Gastrocnemius medialis (tissue), 4 donors: Measurements from ENCODE around the gene OXCT1. TPM values are rescaled to one million over a fixed set of nuclear protein-coding genes. Genes with fewer than 3 reads are reported as not detected.

Experiments used
- ATAC-seq, 2 donors: fragments of 150-250 bp; one replicate each; pipeline ENCODE4 v1.9.1; 2016
- DNase-seq, 2 donors: peaks; one replicate each; pipeline ENCODE4 v3.0.0-alpha.2; 2019
- H3K27ac ChIP-seq, 4 donors: fragments of 200-600 bp; sonication (generic); 1 replicate in 1 of 4; 2 replicates in 3 of 4; pipeline ENCODE4 v1.5.1; 2016 to 2018; ENCODE audit warnings: mild to moderate bottlenecking in 2 of 4, moderate library complexity in 1 of 4
- H3K27me3 ChIP-seq, 3 donors: fragments of 200-600 bp; sonication (generic) in 2 of 3; 1 replicate in 1 of 3; 2 replicates in 2 of 3; pipeline versions ENCODE4 v1.5.1 to v1.6.0; 2016 to 2019; ENCODE audit warnings: mild to moderate bottlenecking in 1 of 3, moderate library complexity in 1 of 3
- H3K36me3 ChIP-seq, 2 donors: fragments of 200-600 bp; sonication (generic) in 1 of 2; one replicate each; pipeline ENCODE4 v1.5.1; 2017 to 2018
- H3K4me1 ChIP-seq, 2 donors: fragments of 200-600 bp; sonication (generic) in 1 of 2; one replicate each; pipeline ENCODE4 v1.5.1; 2016 to 2017; ENCODE audit warnings: mild to moderate bottlenecking in 2 of 2
- H3K4me3 ChIP-seq, 4 donors: fragments of 200-600 bp; sonication (generic) in 3 of 4; 1 replicate in 1 of 4; 2 replicates in 3 of 4; pipeline ENCODE4 v1.5.1; 2016 to 2019; ENCODE audit warnings: mild to moderate bottlenecking in 2 of 4
- H3K9me3 ChIP-seq, 3 donors: fragments of 200-600 bp; sonication (generic) in 2 of 3; 1 replicate in 1 of 3; 2 replicates in 2 of 3; pipeline ENCODE4 v1.5.1; 2016 to 2019
- CTCF ChIP-seq, 5 experiments: fragments of 450-650 bp in 3 of 5; fragments of 200-600 bp in 2 of 5; sonication (generic) in 2 of 5; IDR thresholded peaks in 4 of 5; conservative IDR thresholded peaks in 1 of 5; 1 replicate in 4 of 5; 2 replicates in 1 of 5; pipeline ENCODE4 v1.5.1; 2016 to 2019; ENCODE audit warnings: antibody characterized with exemption in 5 of 5, mild to moderate bottlenecking in 3 of 5, moderate library complexity in 3 of 5
- POLR2A ChIP-seq, 2 donors: fragments of 450-650 bp; IDR thresholded peaks; one replicate each; pipeline ENCODE4 v1.6.1; 2017; ENCODE audit warnings: antibody characterized with exemption in 2 of 2, mild to moderate bottlenecking in 2 of 2, moderate library complexity in 2 of 2
- in situ Hi-C, 4 donors: fragments of 200-750 bp; cut with MboI; loops; one replicate each; pipeline versions ENCODE4 v1.15.0 to v1.8.0; 2017; ENCODE audit warnings: low sequenced_read_pairs in 4 of 4
- intact Hi-C: fragments of 100-400 bp; cut with DNase I; formaldehyde crosslinking; loops from one replicate; pipeline ENCODE4 v1.15.1; 2023; ENCODE audit warnings: low total_unique reads
- total RNA-seq, 4 donors: library from RNA; depleted of rRNA; stranded (reverse); fragments of >200 nt; gene quantifications; one replicate each; pipeline versions ENCODE4 v1.1.0 to v1.2.3, GENCODE V29; 2016

The OXCT1 gene
- total RNA-seq, 4 donors from 2014 or later = 9.4 to 45.4 (median 20.5) TPM

GRCh38 chr5:41761663-41762062, 108.6 kb downstream of the OXCT1 start:
- no peaks in the 10 kb centered on the region for H3K9me3 ChIP-seq
- H3K27me3 ChIP-seq = no peaks in the 10 kb centered on the region
- ATAC-seq = no peak
- H3K36me3 ChIP-seq = peaks cover 0 to 7% of the 10 kb centered on the region in 2 donors
- in situ Hi-C loops (no loop called here), intact Hi-C loops (no loop called here)
- no peak for TF ChIP-seq POLR2A (IDR thresholded peaks at IDR 0.05)
- no peak for TF ChIP-seq CTCF (IDR thresholded peaks at IDR 0.05 in 4 of 5, conservative IDR thresholded peaks at IDR 0.05 in 1 of 5)
- no peak overlapping the region for H3K4me3 ChIP-seq
- no peak overlapping the region for H3K27ac ChIP-seq
- peaks cover 6 to 10% of the 10 kb centered on the region in 2 donors for H3K4me1 ChIP-seq
- DNase-seq = no peak

- in situ Hi-C loops = no loop called here
- intact Hi-C loops = loop anchor here (2.0 kb wide), 1 partner anchor 89 kb away; no protein-coding TSS in a partner anchor
- no peak for TF ChIP-seq CTCF (IDR thresholded peaks at IDR 0.05 in 4 of 5, conservative IDR thresholded peaks at IDR 0.05 in 1 of 5)
- no peak for TF ChIP-seq POLR2A (IDR thresholded peaks at IDR 0.05)
Measured at GRCh38 chr5:41755705-41756104, 114.5 kb downstream of the OXCT1 start.

GRCh38 chr5:41754857-41755256, 115.4 kb downstream of the OXCT1 start:
- in situ Hi-C loops (no loop called here), intact Hi-C loops (no loop called here)
- no peaks in the 10 kb centered on the region for H3K9me3 ChIP-seq
- H3K36me3 ChIP-seq = no peaks in the 10 kb centered on the region
- TF ChIP-seq POLR2A (IDR thresholded peaks at IDR 0.05) (no peak), CTCF (IDR thresholded peaks at IDR 0.05 in 4 of 5, conservative IDR thresholded peaks at IDR 0.05 in 1 of 5) (no peak)
- peaks cover 0 to 3% of the 10 kb centered on the region in 2 donors for H3K4me1 ChIP-seq
- no peak overlapping the region for H3K27ac ChIP-seq
- no peak for ATAC-seq
- H3K27me3 ChIP-seq = no peaks in the 10 kb centered on the region
- no peak overlapping the region for H3K4me3 ChIP-seq
- DNase-seq = no peak

More at GRCh38 chr5:41755705-41756104, 114.5 kb downstream of the OXCT1 start:
- DNase-seq (no peak), ATAC-seq (no peak)
- no peaks in the 10 kb centered on the region for H3K36me3 ChIP-seq
- H3K27me3 ChIP-seq = no peaks in the 10 kb centered on the region
- no peak overlapping the region for H3K4me3 ChIP-seq
- H3K27ac ChIP-seq = no peak overlapping the region
- H3K9me3 ChIP-seq = no peaks in the 10 kb centered on the region
- H3K4me1 ChIP-seq = peaks cover 0 to 3% of the 10 kb centered on the region in 2 donors

GRCh38 chr5:41751867-41752266, 118.4 kb downstream of the OXCT1 start:
- DNase-seq = no peak
- Histone ChIP-seq H3K27me3 (no peaks in the 10 kb centered on the region), H3K27ac (no peak overlapping the region), H3K4me3 (no peak overlapping the region), H3K4me1 (peaks cover 0 to 3% of the 10 kb centered on the region in 2 donors), H3K36me3 (no peaks in the 10 kb centered on the region), H3K9me3 (no peaks in the 10 kb centered on the region)
- in situ Hi-C loops (no loop called here), intact Hi-C loops (no loop called here)
- no peak for TF ChIP-seq POLR2A (IDR thresholded peaks at IDR 0.05)
- no peak for ATAC-seq

GRCh38 chr5:41748631-41749030, 121.6 kb downstream of the OXCT1 start:
- in situ Hi-C loops (no loop called here), intact Hi-C loops (no loop called here)
- Histone ChIP-seq H3K4me3 (no peak overlapping the region), H3K9me3 (no peaks in the 10 kb centered on the region), H3K27me3 (no peaks in the 10 kb centered on the region), H3K4me1 (no peaks in the 10 kb centered on the region), H3K27ac (no peak overlapping the region), H3K36me3 (no peaks in the 10 kb centered on the region)
- TF ChIP-seq POLR2A (IDR thresholded peaks at IDR 0.05) (no peak), CTCF (IDR thresholded peaks at IDR 0.05 in 4 of 5, conservative IDR thresholded peaks at IDR 0.05 in 1 of 5) (no peak)
- ATAC-seq (no peak), DNase-seq (no peak)
